OCI-LY7 (cell line): ENCODE data around the gene TULP1.

Experiments
- EZH2phosphoT487 ChIP-seq: fragments of 200-600 bp; sonication (generic); IDR thresholded peaks from 2 replicates; pipeline ENCODE4 v1.6.1; 2018; ENCODE audit warnings: low read depth, borderline replicate concordance, mild to moderate bottlenecking, mixed run types, antibody characterized with exemption, low read length, moderate library complexity, mixed read lengths
- TF ChIP-seq, protein P1 (sequence below): fragments of 200-600 bp; sonication (generic); conservative IDR thresholded peaks from 2 replicates; pipeline ENCODE4 v1.5.1; 2014; ENCODE audit warnings: mild to moderate bottlenecking, antibody characterized with exemption, low read length, moderate library complexity, mixed read lengths

DNA sequence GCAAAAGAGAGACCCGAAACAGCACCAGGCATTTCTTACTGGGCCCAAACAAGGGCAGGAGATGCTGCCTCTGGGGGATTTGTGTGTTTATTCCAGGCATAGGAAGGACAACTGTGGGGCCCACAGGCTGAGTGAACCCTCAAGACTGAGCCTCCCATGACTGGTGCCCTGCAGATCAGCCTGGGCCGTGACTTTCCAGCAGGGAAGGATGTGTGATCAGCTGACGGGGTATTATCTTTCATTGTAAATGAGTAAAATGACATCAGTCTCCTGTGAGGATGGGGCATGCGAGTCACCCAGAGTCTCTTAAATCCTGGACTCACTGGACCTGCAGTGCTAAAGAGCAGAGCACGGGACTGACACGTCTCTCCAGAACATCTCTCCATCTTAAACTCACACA lies 11.9 kb downstream of the TULP1 start:
- TF ChIP-seq, protein P1, sequence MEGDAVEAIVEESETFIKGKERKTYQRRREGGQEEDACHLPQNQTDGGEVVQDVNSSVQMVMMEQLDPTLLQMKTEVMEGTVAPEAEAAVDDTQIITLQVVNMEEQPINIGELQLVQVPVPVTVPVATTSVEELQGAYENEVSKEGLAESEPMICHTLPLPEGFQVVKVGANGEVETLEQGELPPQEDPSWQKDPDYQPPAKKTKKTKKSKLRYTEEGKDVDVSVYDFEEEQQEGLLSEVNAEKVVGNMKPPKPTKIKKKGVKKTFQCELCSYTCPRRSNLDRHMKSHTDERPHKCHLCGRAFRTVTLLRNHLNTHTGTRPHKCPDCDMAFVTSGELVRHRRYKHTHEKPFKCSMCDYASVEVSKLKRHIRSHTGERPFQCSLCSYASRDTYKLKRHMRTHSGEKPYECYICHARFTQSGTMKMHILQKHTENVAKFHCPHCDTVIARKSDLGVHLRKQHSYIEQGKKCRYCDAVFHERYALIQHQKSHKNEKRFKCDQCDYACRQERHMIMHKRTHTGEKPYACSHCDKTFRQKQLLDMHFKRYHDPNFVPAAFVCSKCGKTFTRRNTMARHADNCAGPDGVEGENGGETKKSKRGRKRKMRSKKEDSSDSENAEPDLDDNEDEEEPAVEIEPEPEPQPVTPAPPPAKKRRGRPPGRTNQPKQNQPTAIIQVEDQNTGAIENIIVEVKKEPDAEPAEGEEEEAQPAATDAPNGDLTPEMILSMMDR = no peak
- no peak for TF ChIP-seq EZH2phosphoT487
